ENCODE results near the gene MAPK10. TPM values are rescaled to one million over a fixed set of nuclear protein-coding genes. Genes with fewer than 3 reads are reported as not detected.

Gene MAPK10
- total RNA-seq, 1 experiment from 2014 or later, result 4.7 TPM

GRCh38 chr4:86117705-86118302 lies 242.0 kb downstream of the MAPK10 start:
- H3K4me1 Mint-ChIP-seq, result no peaks in the 10 kb centered on the region
- H3K23me2 ChIP-seq (ENCODE audit: insufficient read length, low read depth, low read length, poor library complexity, severe bottlenecking), result no peaks in the 10 kb centered on the region
- no peak for DNase-seq
- no peaks in the 10 kb centered on the region for H3K9me3 ChIP-seq (ENCODE audit: control insufficient read depth, low read depth, low read length)
- no peak overlapping the region for H2BK12ac ChIP-seq (ENCODE audit: insufficient read length, low read depth, low read length)
- H3K36me3 Mint-ChIP-seq (ENCODE audit: insufficient read depth in 1 of 3, low read depth in 3 of 3), result peaks cover 0 to 15% (median 4%) of the 10 kb centered on the region in 3 experiments; a peak in 5 of 7 replicates
- H3K4ac ChIP-seq (ENCODE audit: low read depth, low read length), result no peak overlapping the region
- no peak overlapping the region for H3K27ac Mint-ChIP-seq
- H2BK15ac ChIP-seq (ENCODE audit: low read depth, low read length), result no peak overlapping the region
- H3K56ac ChIP-seq (ENCODE audit: insufficient read length, low read depth, low read length), result no peak overlapping the region
- no peak overlapping the region for H3K27ac ChIP-seq (ENCODE audit: insufficient read length, low read depth, low read length)
- no peak overlapping the region for H3K14ac ChIP-seq (ENCODE audit: insufficient read depth, low read length)
- no peak overlapping the region for H3T11ph ChIP-seq (ENCODE audit: low read length)
- no peak overlapping the region for H3K18ac ChIP-seq (ENCODE audit: insufficient read length, low read depth, low read length)
- H4K91ac ChIP-seq (ENCODE audit: insufficient read length, low read depth, low read length), result no peak overlapping the region
- H2BK20ac ChIP-seq (ENCODE audit: low read depth, low read length, poor library complexity, severe bottlenecking), result no peak overlapping the region
- no peak overlapping the region for H4K8ac ChIP-seq (replicated peaks; ENCODE audit: insufficient read length, low read depth, low read length)
- H3K79me2 ChIP-seq (ENCODE audit: insufficient read depth, low read length), result no peaks in the 10 kb centered on the region
- H3K9ac ChIP-seq (ENCODE audit: extremely low read depth, insufficient read length, low read length), result no peak overlapping the region
- no peak overlapping the region for H2AK5ac ChIP-seq (ENCODE audit: insufficient read length, low read length)
- no peak overlapping the region for H3K23ac ChIP-seq (ENCODE audit: insufficient read length, low read depth, low read length)
- H3K4me3 Mint-ChIP-seq, result no peak overlapping the region
- no peaks in the 10 kb centered on the region for H4K20me1 ChIP-seq (ENCODE audit: control insufficient read depth, insufficient read depth, insufficient read length)
- H2AFZ ChIP-seq (ENCODE audit: low read length), result no peak overlapping the region
- WGBS (ENCODE audit: extremely low coverage, insufficient read length, low lambda C conversion rate), result no CpG with 5 or more reads among the region's 2 CpGs
- H2BK120ac ChIP-seq (ENCODE audit: low read depth, low read length, poor library complexity, severe bottlenecking), result no peak overlapping the region
- H3K4me2 ChIP-seq (ENCODE audit: insufficient read depth, insufficient read length, low read length), result no peak overlapping the region
- no peaks in the 10 kb centered on the region for H3K27me3 ChIP-seq (ENCODE audit: insufficient read depth, low read length)
- H3K79me1 ChIP-seq (ENCODE audit: insufficient read depth, low read depth, low read length, poor library complexity, severe bottlenecking), result no peaks in the 10 kb centered on the region
- peaks cover 3% of the 10 kb centered on the region in 2 experiments; a peak in 4 of 5 replicates for H3K9me3 Mint-ChIP-seq
- H4K5ac ChIP-seq (ENCODE audit: insufficient read length, low read depth, low read length), result no peak overlapping the region
- no peaks in the 10 kb centered on the region for H3K27me3 Mint-ChIP-seq (ENCODE audit: low read depth)
- H3K4me1 ChIP-seq (ENCODE audit: insufficient read depth, low read length), result no peaks in the 10 kb centered on the region
- no peak for TF ChIP-seq CTCF (conservative IDR thresholded peaks at IDR 0.05)
- no peak overlapping the region for H2BK5ac ChIP-seq (ENCODE audit: insufficient read length, low read length)
